Trophoblast cell (in vitro differentiated cells and primary cell): ENCODE measurements around the gene RXFP4.
"Not testable (repeated sequence)": the region's sequence is repeated elsewhere in the genome, so short reads cannot be mapped to it uniquely, and the experiment has no call there.

ENCODE experiments used
- DNase-seq, 2 donors: peaks; one replicate each; pipeline ENCODE4 v3.0.0-alpha.2; 2016
- H2AFZ ChIP-seq: 2 replicates; pipeline ENCODE4 v1.6.1; 2013; ENCODE audit warnings: low read length, moderate library complexity, mild to moderate bottlenecking; ENCODE audit not compliant: insufficient read depth, poor library complexity
- H2AK5ac ChIP-seq: 2 replicates; pipeline ENCODE4 v1.6.1; 2013; ENCODE audit warnings: mild to moderate bottlenecking, low read length
- H2BK120ac ChIP-seq: 2 replicates; pipeline ENCODE4 v1.6.1; 2013; ENCODE audit warnings: low read length, mild to moderate bottlenecking, moderate library complexity; ENCODE audit not compliant: insufficient read depth, poor library complexity
- H2BK12ac ChIP-seq: 2 replicates; pipeline ENCODE4 v1.6.1; 2013; ENCODE audit warnings: mild to moderate bottlenecking, low read length, moderate library complexity
- H2BK5ac ChIP-seq: 2 replicates; pipeline ENCODE4 v1.6.1; 2013; ENCODE audit warnings: low read length, low read depth, moderate library complexity, mild to moderate bottlenecking; ENCODE audit not compliant: poor library complexity
- H3K14ac ChIP-seq: 2 replicates; pipeline ENCODE4 v1.6.1; 2013; ENCODE audit warnings: mild to moderate bottlenecking, low read length
- H3K18ac ChIP-seq: 2 replicates; pipeline ENCODE4 v1.6.1; 2013; ENCODE audit warnings: mild to moderate bottlenecking, low read length
- H3K23ac ChIP-seq: 2 replicates; pipeline ENCODE4 v1.6.1; 2013; ENCODE audit warnings: low read length
- H3K27ac ChIP-seq: 2 replicates; pipeline ENCODE4 v1.5.1; 2013; ENCODE audit warnings: low read depth, mild to moderate bottlenecking, inconsistent platforms, low read length, moderate library complexity
- H3K27me3 ChIP-seq: 2 replicates; pipeline ENCODE4 v1.6.1; 2013; ENCODE audit warnings: inconsistent platforms, mild to moderate bottlenecking, low read length, moderate library complexity; ENCODE audit not compliant: insufficient read depth
- H3K36me3 ChIP-seq, 2 experiments: 1 replicate in 1 of 2; 2 replicates in 1 of 2; pipeline ENCODE4 v1.6.1; 2013; ENCODE audit warnings: low read length in 2 of 2, mild to moderate bottlenecking in 2 of 2, moderate library complexity in 1 of 2; ENCODE audit not compliant: insufficient read depth in 2 of 2, control insufficient read depth in 1 of 2
- H3K4ac ChIP-seq: 2 replicates; pipeline ENCODE4 v1.6.1; 2013; ENCODE audit warnings: low read depth, mild to moderate bottlenecking, low read length, moderate library complexity
- H3K4me1 ChIP-seq, 2 experiments: 1 replicate in 1 of 2; 2 replicates in 1 of 2; pipeline ENCODE4 v1.6.1; 2013; ENCODE audit warnings: low read length in 2 of 2, mild to moderate bottlenecking in 2 of 2, moderate library complexity in 1 of 2; ENCODE audit not compliant: insufficient read depth in 2 of 2, control insufficient read depth in 1 of 2
- H3K4me2 ChIP-seq: 2 replicates; pipeline ENCODE4 v1.6.1; 2013; ENCODE audit warnings: inconsistent platforms, mild to moderate bottlenecking, low read length, moderate library complexity
- H3K4me3 ChIP-seq: 2 replicates; pipeline ENCODE4 v1.5.1; 2013; ENCODE audit warnings: mild to moderate bottlenecking, low read depth, low read length, inconsistent platforms
- H3K79me1 ChIP-seq: one replicate; pipeline ENCODE4 v1.6.1; 2013; ENCODE audit warnings: low read length
- H3K79me2 ChIP-seq: 2 replicates; pipeline ENCODE4 v1.6.1; 2013; ENCODE audit warnings: low read length, mild to moderate bottlenecking; ENCODE audit not compliant: control insufficient read depth, insufficient read depth, poor library complexity
- H3K9ac ChIP-seq: 2 replicates; pipeline ENCODE4 v1.6.1; 2013; ENCODE audit warnings: mild to moderate bottlenecking, low read length
- H3K9me3 ChIP-seq: 2 replicates; pipeline ENCODE4 v1.6.1; 2013; ENCODE audit warnings: low read depth, mild to moderate bottlenecking, control low read depth, inconsistent platforms, low read length; ENCODE audit not compliant: insufficient read depth
- H4K12ac ChIP-seq: 2 replicates; pipeline ENCODE4 v1.6.1; 2013; ENCODE audit warnings: low read depth, mild to moderate bottlenecking, low read length, moderate library complexity
- H4K8ac ChIP-seq: 2 replicates; pipeline ENCODE4 v1.6.1; 2013; ENCODE audit warnings: low read depth, mild to moderate bottlenecking, low read length, moderate library complexity
- H4K91ac ChIP-seq: one replicate; pipeline ENCODE4 v1.6.1; 2013; ENCODE audit warnings: low read depth, mild to moderate bottlenecking, low read length, moderate library complexity
- WGBS: extraction: QIAGEN DNeasy Blood & Tissue Kit; methylation state at CpG from one replicate; pipeline ENCODE4 v1.1.7; 2013; ENCODE audit warnings: missing lambda C conversion rate; ENCODE audit not compliant: insufficient read length, insufficient coverage; ENCODE audit errors: extremely low coverage; 5-methylcytosine and 5-hydroxymethylcytosine counted together

The RXFP4 gene

DNA sequence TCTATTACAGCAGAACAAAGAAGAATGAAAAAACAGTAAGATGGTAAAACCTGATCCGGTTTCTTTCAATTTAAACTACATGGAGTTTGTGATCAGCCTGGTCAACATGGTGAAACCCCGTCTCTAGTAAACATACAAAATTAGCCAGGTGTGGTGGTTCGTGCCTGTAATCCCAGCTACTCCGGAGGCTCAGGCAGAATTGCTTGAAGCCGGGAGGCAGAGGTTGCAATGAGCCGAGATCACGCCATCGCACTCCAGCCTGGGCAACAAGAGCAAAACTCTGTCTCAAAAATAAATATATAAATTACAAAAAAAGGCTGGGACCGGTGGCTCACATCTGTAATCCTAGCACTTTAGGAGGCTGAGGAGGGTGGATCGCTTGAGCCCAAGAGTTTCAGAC, 10.7 kb upstream of the RXFP4 start:
- H3K9me3 ChIP-seq, H3K4me3 ChIP-seq, H2BK120ac ChIP-seq, H3K4ac ChIP-seq, H2AFZ ChIP-seq, H2BK5ac ChIP-seq, H2AK5ac ChIP-seq, H2BK12ac ChIP-seq, H4K91ac ChIP-seq, H3K4me1 ChIP-seq, H3K18ac ChIP-seq, H3K27ac ChIP-seq, DNase-seq, H4K8ac ChIP-seq, H3K9ac ChIP-seq, H3K79me1 ChIP-seq, H3K4me2 ChIP-seq, H3K14ac ChIP-seq, H3K23ac ChIP-seq, H4K12ac ChIP-seq, H3K27me3 ChIP-seq: not testable (repeated sequence)
- no CpG with 5 or more reads among the region's 10 CpGs for WGBS
- peaks cover 13% of the 10 kb centered on the region for H3K79me2 ChIP-seq
- H3K36me3 ChIP-seq = peaks cover 37 to 51% of the 10 kb centered on the region in 2 experiments

DNA sequence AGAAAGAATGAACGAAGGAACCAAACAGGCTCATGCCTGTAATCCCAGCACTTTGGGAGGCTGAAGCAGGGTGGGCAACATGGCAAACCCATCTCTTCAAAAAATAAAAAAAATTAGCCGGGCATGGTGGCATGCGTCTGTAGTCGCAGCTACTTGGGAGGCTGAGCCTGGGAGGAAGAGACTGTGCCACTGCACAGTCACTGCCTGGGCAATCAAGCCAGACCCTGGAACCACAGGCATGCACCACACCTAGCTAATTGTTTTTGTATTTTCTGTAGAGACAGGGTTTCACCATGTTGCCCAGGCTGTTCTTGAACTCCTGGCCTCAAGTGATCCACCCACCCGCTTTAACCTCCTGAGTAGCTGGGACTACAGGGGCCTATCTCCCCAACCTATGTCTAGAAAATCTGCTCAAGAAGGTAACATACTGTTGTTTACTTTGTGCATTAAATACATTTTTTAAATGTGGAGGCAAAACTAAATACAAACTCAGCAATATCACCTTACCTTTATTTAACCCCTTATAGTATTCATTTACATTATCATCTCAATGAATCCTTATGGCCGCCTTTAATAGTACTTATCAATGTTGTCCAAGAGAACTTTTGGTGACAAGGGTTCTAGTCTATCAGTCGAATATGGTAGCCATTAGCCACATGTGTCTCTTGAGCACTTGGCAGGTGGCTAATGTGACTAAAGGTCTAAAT, 10.0 kb upstream of the RXFP4 start:
- Histone ChIP-seq H3K18ac (no peak overlapping the region), H2AFZ (no peak overlapping the region), H3K27me3 (no peaks in the 10 kb centered on the region), H2BK12ac (no peak overlapping the region), H4K12ac (no peak overlapping the region), H3K14ac (no peak overlapping the region), H3K4me2 (no peak overlapping the region), H3K36me3 (peaks cover 33 to 45% of the 10 kb centered on the region in 2 experiments), H3K4me1 (peaks cover 7 to 8% of the 10 kb centered on the region in 2 experiments), H2AK5ac (no peak overlapping the region), H3K9me3 (no peaks in the 10 kb centered on the region), H3K9ac (no peak overlapping the region), H2BK5ac (no peak overlapping the region), H4K8ac (no peak overlapping the region), H3K79me1 (peaks cover 6% of the 10 kb centered on the region), H3K23ac (no peak overlapping the region), H3K27ac (no peak overlapping the region), H3K4ac (peak overlapping the region; percentile 43), H3K4me3 (no peak overlapping the region), H3K79me2 (peaks cover 13% of the 10 kb centered on the region), H4K91ac (no peak overlapping the region), H2BK120ac (no peak overlapping the region)
- WGBS = no CpG with 5 or more reads among the region's 7 CpGs
- no peak for DNase-seq

DNA sequence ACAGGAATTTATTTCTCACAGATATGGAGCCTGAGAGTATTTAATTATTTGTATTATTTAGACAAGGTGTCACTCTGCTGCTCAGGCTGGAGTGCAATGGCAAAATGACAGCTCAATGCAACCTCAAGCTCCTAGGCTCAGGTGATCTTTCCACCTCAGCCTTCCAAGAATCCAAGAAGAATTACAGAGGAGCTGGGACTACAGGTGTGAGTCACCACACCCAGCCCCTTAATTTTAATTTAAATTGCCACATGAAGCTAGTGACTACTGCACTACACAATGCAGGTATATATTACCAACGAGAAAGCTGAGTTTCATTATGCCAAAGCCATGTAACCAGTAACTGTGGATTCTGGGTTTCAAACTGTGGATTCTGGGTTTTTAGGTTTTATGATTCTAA, 9.4 kb upstream of the RXFP4 start:
- Histone ChIP-seq H3K23ac (no peak overlapping the region), H2BK5ac (no peak overlapping the region), H3K79me2 (peaks cover 13% of the 10 kb centered on the region), H3K4me3 (no peak overlapping the region), H3K9ac (no peak overlapping the region), H4K12ac (no peak overlapping the region), H4K8ac (no peak overlapping the region), H3K18ac (no peak overlapping the region), H3K36me3 (peaks cover 31 to 40% of the 10 kb centered on the region in 2 experiments), H3K79me1 (peaks cover 6% of the 10 kb centered on the region), H3K27ac (no peak overlapping the region), H2AFZ (no peak overlapping the region), H3K14ac (no peak overlapping the region), H3K4ac (peak overlapping the region; percentile 43), H3K27me3 (no peaks in the 10 kb centered on the region), H4K91ac (no peak overlapping the region), H3K4me2 (no peak overlapping the region), H2BK12ac (no peak overlapping the region), H3K9me3 (no peaks in the 10 kb centered on the region), H2BK120ac (no peak overlapping the region), H3K4me1 (peaks cover 7 to 8% of the 10 kb centered on the region in 2 experiments), H2AK5ac (no peak overlapping the region)
- DNase-seq = peak; percentile 73 to 77
- no CpG with 5 or more reads among the region's 1 CpG for WGBS

DNA sequence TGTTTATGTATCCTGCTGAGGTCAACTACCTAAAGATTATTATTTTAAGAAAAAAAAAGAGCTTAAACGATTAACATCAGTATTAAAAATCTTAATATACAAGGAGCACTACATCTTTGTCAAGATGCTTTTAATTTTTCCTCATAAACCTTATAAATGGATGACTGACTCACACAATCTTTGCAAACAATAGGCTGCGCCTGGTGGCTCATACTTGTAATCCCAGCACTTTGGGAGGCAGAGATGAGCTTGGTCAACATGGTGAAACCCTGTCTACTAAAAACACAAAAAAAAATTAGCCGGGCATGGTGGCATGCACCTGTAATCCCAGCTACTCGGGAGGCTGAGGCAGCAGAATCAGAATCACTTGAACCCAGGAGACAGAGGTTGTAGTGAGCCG, 9.0 kb upstream of the RXFP4 start:
- H3K14ac ChIP-seq = no peak overlapping the region
- no peak overlapping the region for H2BK5ac ChIP-seq
- H3K79me1 ChIP-seq = peaks cover 6% of the 10 kb centered on the region
- H3K9ac ChIP-seq = no peak overlapping the region
- no peak overlapping the region for H4K8ac ChIP-seq
- H2BK12ac ChIP-seq = no peak overlapping the region
- peak overlapping the region; percentile 50 for H3K4ac ChIP-seq
- H3K9me3 ChIP-seq = no peaks in the 10 kb centered on the region
- H2AFZ ChIP-seq = no peak overlapping the region
- H3K27ac ChIP-seq = no peak overlapping the region
- peaks cover 7 to 8% of the 10 kb centered on the region in 2 experiments for H3K4me1 ChIP-seq
- WGBS = no CpG with 5 or more reads among the region's 5 CpGs
- no peak overlapping the region for H2AK5ac ChIP-seq
- H4K91ac ChIP-seq = no peak overlapping the region
- H3K79me2 ChIP-seq = peaks cover 13% of the 10 kb centered on the region
- H3K4me3 ChIP-seq = no peak overlapping the region
- H3K27me3 ChIP-seq = no peaks in the 10 kb centered on the region
- no peak overlapping the region for H3K18ac ChIP-seq
- H3K23ac ChIP-seq = no peak overlapping the region
- no peak overlapping the region for H2BK120ac ChIP-seq
- H3K36me3 ChIP-seq = peaks cover 29 to 37% of the 10 kb centered on the region in 2 experiments
- no peak overlapping the region for H4K12ac ChIP-seq
- peak overlapping the region; percentile 6 for H3K4me2 ChIP-seq
- DNase-seq = no peak
